OCI-LY1 (cell line): ENCODE results near the gene PPP1R9A.

Experiments used
- H2AFZ ChIP-seq: fragments of 200-600 bp; sonication (generic), shearing (Covaris generic); 2 replicates; pipeline ENCODE4 v1.6.0; 2014; ENCODE audit warnings: antibody characterized with exemption, mild to moderate bottlenecking, low read length
- H3F3A ChIP-seq: fragments of 200-600 bp; sonication (generic), shearing (Covaris generic); 2 replicates; pipeline ENCODE4 v1.6.0; 2014; ENCODE audit warnings: mild to moderate bottlenecking, antibody characterized with exemption, low read length, moderate library complexity; ENCODE audit not compliant: insufficient read depth
- H3K27ac ChIP-seq: fragments of 200-600 bp; sonication (generic); 2 replicates; pipeline ENCODE4 v1.5.1; 2014; ENCODE audit warnings: low read length, mixed run types, mild to moderate bottlenecking, low read depth; ENCODE audit not compliant: poor library complexity, severe bottlenecking
- H3K27me3 ChIP-seq: fragments of 200-600 bp; sonication (generic); 2 replicates; pipeline ENCODE4 v1.6.0; 2014; ENCODE audit warnings: antibody characterized with exemption, mild to moderate bottlenecking, low read length, moderate library complexity; ENCODE audit not compliant: insufficient read depth
- H3K36me3 ChIP-seq: fragments of 200-600 bp; sonication (generic); 2 replicates; pipeline ENCODE4 v1.6.1; 2014; ENCODE audit warnings: mild to moderate bottlenecking, antibody characterized with exemption, low read length, moderate library complexity, mixed read lengths; ENCODE audit not compliant: insufficient read depth
- H3K4me1 ChIP-seq: fragments of 200-600 bp; sonication (generic); 2 replicates; pipeline ENCODE4 v1.5.1; 2014; ENCODE audit warnings: mild to moderate bottlenecking, low read length, moderate library complexity; ENCODE audit not compliant: insufficient read depth, severe bottlenecking
- H3K4me2 ChIP-seq: fragments of 200-600 bp; sonication (generic), shearing (Covaris generic); 2 replicates; pipeline ENCODE4 v1.6.1; 2014; ENCODE audit warnings: low read length
- H3K4me3 ChIP-seq: fragments of 200-600 bp; sonication (generic); 2 replicates; pipeline ENCODE4 v1.5.1; 2014; ENCODE audit warnings: low read length, low read depth, mild to moderate bottlenecking, mixed read lengths; ENCODE audit not compliant: poor library complexity, severe bottlenecking
- H3K79me2 ChIP-seq: fragments of 200-600 bp; shearing (Covaris generic); 2 replicates; pipeline ENCODE4 v1.6.1; 2016; ENCODE audit warnings: mixed run types, low read length, mixed read lengths; ENCODE audit not compliant: insufficient read depth
- H3K9ac ChIP-seq: fragments of 200-600 bp; sonication (generic), shearing (Covaris generic); 2 replicates; pipeline ENCODE4 v1.6.1; 2014; ENCODE audit warnings: mild to moderate bottlenecking, low read length, mixed read lengths
- H3K9me2 ChIP-seq: fragments of 200-600 bp; sonication (generic), shearing (Covaris generic); 2 replicates; pipeline ENCODE4 v1.6.1; 2014; ENCODE audit warnings: low read depth, mild to moderate bottlenecking, low read length, mixed read lengths
- H3K9me3 ChIP-seq: fragments of 200-600 bp; shearing (Covaris generic); 2 replicates; pipeline ENCODE4 v1.6.1; 2014; ENCODE audit warnings: low read length, mixed read lengths
- H4K20me1 ChIP-seq: fragments of 200-600 bp; sonication (generic), shearing (Covaris generic); 2 replicates; pipeline ENCODE4 v1.6.0; 2016; ENCODE audit warnings: mild to moderate bottlenecking, low read length; ENCODE audit not compliant: insufficient read depth
- CTCF ChIP-seq: fragments of 200-600 bp; sonication (generic), shearing (Covaris generic); IDR thresholded peaks from 2 replicates; pipeline ENCODE4 v1.5.1; 2017; ENCODE audit warnings: mild to moderate bottlenecking, antibody characterized with exemption, low read length, moderate library complexity, mixed read lengths
- EZH2 ChIP-seq: fragments of 200-600 bp; sonication (generic), shearing (Covaris generic); IDR thresholded peaks from 2 replicates; pipeline ENCODE4 v1.8.0; 2017; ENCODE audit warnings: borderline replicate concordance, mixed run types, mild to moderate bottlenecking, antibody characterized with exemption, low read length, moderate library complexity, mixed read lengths

PPP1R9A gene

GRCh38 chr7:95199779-95200558, 292.6 kb downstream of the PPP1R9A start:
- TF ChIP-seq EZH2, result no peak
- peak; percentile 69 for TF ChIP-seq CTCF
- H3K9ac ChIP-seq, result no peak overlapping the region

GRCh38 chr7:95200741-95201140, 293.3 kb downstream of the PPP1R9A start:
- H2AFZ ChIP-seq, result no peak overlapping the region
- H3K9me2 ChIP-seq, result no peaks in the 10 kb centered on the region
- H3K9ac ChIP-seq, result no peak overlapping the region
- no peaks in the 10 kb centered on the region for H3K9me3 ChIP-seq
- no peaks in the 10 kb centered on the region; the same call in 1 of the 2 replicates for H4K20me1 ChIP-seq
- no peak overlapping the region for H3K4me3 ChIP-seq
- TF ChIP-seq EZH2, result no peak
- TF ChIP-seq CTCF, result no peak
- no peaks in the 10 kb centered on the region for H3F3A ChIP-seq
- H3K4me2 ChIP-seq, result no peak overlapping the region
- no peaks in the 10 kb centered on the region for H3K36me3 ChIP-seq
- H3K4me1 ChIP-seq, result no peaks in the 10 kb centered on the region
- no peaks in the 10 kb centered on the region for H3K79me2 ChIP-seq
- no peaks in the 10 kb centered on the region for H3K27me3 ChIP-seq
- no peak overlapping the region for H3K27ac ChIP-seq

More at GRCh38 chr7:95199779-95200558, 292.6 kb downstream of the PPP1R9A start:
- Histone ChIP-seq H3K4me1 (no peaks in the 10 kb centered on the region), H3F3A (no peaks in the 10 kb centered on the region), H2AFZ (no peak overlapping the region), H3K9me2 (no peaks in the 10 kb centered on the region), H3K9me3 (no peaks in the 10 kb centered on the region), H3K27ac (no peak overlapping the region), H3K79me2 (no peaks in the 10 kb centered on the region), H4K20me1 (no peaks in the 10 kb centered on the region; the same call in 1 of the 2 replicates), H3K4me3 (no peak overlapping the region), H3K27me3 (no peaks in the 10 kb centered on the region), H3K36me3 (no peaks in the 10 kb centered on the region), H3K4me2 (no peak overlapping the region)

- Histone ChIP-seq H3F3A (no peaks in the 10 kb centered on the region), H2AFZ (no peak overlapping the region), H3K9me3 (no peaks in the 10 kb centered on the region), H3K79me2 (no peaks in the 10 kb centered on the region), H3K9me2 (no peaks in the 10 kb centered on the region), H3K4me1 (no peaks in the 10 kb centered on the region), H3K4me2 (no peak overlapping the region), H4K20me1 (no peaks in the 10 kb centered on the region; the same call in 1 of the 2 replicates), H3K36me3 (no peaks in the 10 kb centered on the region), H3K27me3 (no peaks in the 10 kb centered on the region), H3K9ac (no peak overlapping the region), H3K4me3 (no peak overlapping the region), H3K27ac (no peak overlapping the region)
- TF ChIP-seq CTCF, result no peak
- no peak for TF ChIP-seq EZH2
Measured at GRCh38 chr7:95201727-95202126, 294.3 kb downstream of the PPP1R9A start.
